ENCODE data around the gene SLC46A3.
A peak's percentile ranks its signal among the peaks of the same experiment; 100 is the strongest.

SLC46A3 gene

GRCh38 chr13:28734906-28735305, 16.1 kb upstream of the SLC46A3 start:
- TF ChIP-seq CTCF (IDR thresholded peaks at IDR 0.05), result no peak
- no peak overlapping the region for H3K27ac ChIP-seq
- no peak for DNase-seq (ENCODE audit: low spot score)
- no peak overlapping the region for H3K4me3 ChIP-seq

- Histone ChIP-seq H3K4me3 (no peak overlapping the region), H3K27ac (no peak overlapping the region)
- DNase-seq (ENCODE audit: low spot score), result no peak
- no peak for TF ChIP-seq CTCF (IDR thresholded peaks at IDR 0.05)
These were observed 12.0 kb upstream of the SLC46A3 start for GRCh38 chr13:28730762-28731161.

GRCh38 chr13:28729541-28729940, 10.8 kb upstream of the SLC46A3 start:
- Histone ChIP-seq H3K4me3 (no peak overlapping the region), H3K27ac (no peak overlapping the region)
- no peak for TF ChIP-seq CTCF (IDR thresholded peaks at IDR 0.05)
- DNase-seq (ENCODE audit: low spot score), result peak; percentile 7

- Histone ChIP-seq H3K4me3 (no peak overlapping the region), H3K27ac (no peak overlapping the region)
- TF ChIP-seq CTCF (IDR thresholded peaks at IDR 0.05), result no peak
These were observed 9.9 kb upstream of the SLC46A3 start for GRCh38 chr13:28728642-28729041.

GRCh38 chr13:28725046-28725610, 6.4 kb upstream of the SLC46A3 start:
- Histone ChIP-seq H3K27ac (no peak overlapping the region), H3K4me3 (no peak overlapping the region)
- no peak for DNase-seq (ENCODE audit: low spot score)
- TF ChIP-seq CTCF (IDR thresholded peaks at IDR 0.05), result no peak

More at GRCh38 chr13:28728642-28729041, 9.9 kb upstream of the SLC46A3 start:
- no peak for DNase-seq (ENCODE audit: low spot score)

GRCh38 chr13:28723806-28724205, 5.0 kb upstream of the SLC46A3 start:
- no peak for TF ChIP-seq CTCF (IDR thresholded peaks at IDR 0.05)
- DNase-seq (ENCODE audit: low spot score), result no peak
- H3K27ac ChIP-seq, result no peak overlapping the region
- no peak overlapping the region for H3K4me3 ChIP-seq

- TF ChIP-seq CTCF (IDR thresholded peaks at IDR 0.05), result no peak
- peak overlapping the region; percentile 72 for H3K4me3 ChIP-seq
- no peak for DNase-seq (ENCODE audit: low spot score)
- peak overlapping the region; percentile 92 to 94 for H3K27ac ChIP-seq
These were observed 671 bp upstream of the SLC46A3 start for GRCh38 chr13:28719227-28720055.

Measured in coronary artery (tissue), 2 donors.